ENCODE data around the gene IGFBP1. TPM values are rescaled to one million over a fixed set of nuclear protein-coding genes. Genes with fewer than 3 reads are reported as not detected.

The IGFBP1 gene
- total RNA-seq, 2 donors from 2014 or later, result not detected

GRCh38 chr7:45894665-45895062 lies 6.4 kb downstream of the IGFBP1 start:
- intact Hi-C loops (cut with DNase I), result no loop called here
- H3K9me3 ChIP-seq, result no peaks in the 10 kb centered on the region
- H3K27ac ChIP-seq, result no peak overlapping the region
- H3K4me3 ChIP-seq, result no peak overlapping the region
- no peaks in the 10 kb centered on the region for H3K36me3 ChIP-seq
- TF ChIP-seq POLR2AphosphoS5 (IDR thresholded peaks at IDR 0.05) (no peak), POLR2A (IDR thresholded peaks at IDR 0.05) (no peak)
- TF ChIP-seq, protein P1, sequence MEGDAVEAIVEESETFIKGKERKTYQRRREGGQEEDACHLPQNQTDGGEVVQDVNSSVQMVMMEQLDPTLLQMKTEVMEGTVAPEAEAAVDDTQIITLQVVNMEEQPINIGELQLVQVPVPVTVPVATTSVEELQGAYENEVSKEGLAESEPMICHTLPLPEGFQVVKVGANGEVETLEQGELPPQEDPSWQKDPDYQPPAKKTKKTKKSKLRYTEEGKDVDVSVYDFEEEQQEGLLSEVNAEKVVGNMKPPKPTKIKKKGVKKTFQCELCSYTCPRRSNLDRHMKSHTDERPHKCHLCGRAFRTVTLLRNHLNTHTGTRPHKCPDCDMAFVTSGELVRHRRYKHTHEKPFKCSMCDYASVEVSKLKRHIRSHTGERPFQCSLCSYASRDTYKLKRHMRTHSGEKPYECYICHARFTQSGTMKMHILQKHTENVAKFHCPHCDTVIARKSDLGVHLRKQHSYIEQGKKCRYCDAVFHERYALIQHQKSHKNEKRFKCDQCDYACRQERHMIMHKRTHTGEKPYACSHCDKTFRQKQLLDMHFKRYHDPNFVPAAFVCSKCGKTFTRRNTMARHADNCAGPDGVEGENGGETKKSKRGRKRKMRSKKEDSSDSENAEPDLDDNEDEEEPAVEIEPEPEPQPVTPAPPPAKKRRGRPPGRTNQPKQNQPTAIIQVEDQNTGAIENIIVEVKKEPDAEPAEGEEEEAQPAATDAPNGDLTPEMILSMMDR (IDR thresholded peaks at IDR 0.05), result no peak
- no peak for DNase-seq (ENCODE audit: low spot score)
- H3K4me1 ChIP-seq (replicated peaks), result no peaks in the 10 kb centered on the region
- no peaks in the 10 kb centered on the region for H3K27me3 ChIP-seq (replicated peaks; ENCODE audit: insufficient read depth)

DNA sequence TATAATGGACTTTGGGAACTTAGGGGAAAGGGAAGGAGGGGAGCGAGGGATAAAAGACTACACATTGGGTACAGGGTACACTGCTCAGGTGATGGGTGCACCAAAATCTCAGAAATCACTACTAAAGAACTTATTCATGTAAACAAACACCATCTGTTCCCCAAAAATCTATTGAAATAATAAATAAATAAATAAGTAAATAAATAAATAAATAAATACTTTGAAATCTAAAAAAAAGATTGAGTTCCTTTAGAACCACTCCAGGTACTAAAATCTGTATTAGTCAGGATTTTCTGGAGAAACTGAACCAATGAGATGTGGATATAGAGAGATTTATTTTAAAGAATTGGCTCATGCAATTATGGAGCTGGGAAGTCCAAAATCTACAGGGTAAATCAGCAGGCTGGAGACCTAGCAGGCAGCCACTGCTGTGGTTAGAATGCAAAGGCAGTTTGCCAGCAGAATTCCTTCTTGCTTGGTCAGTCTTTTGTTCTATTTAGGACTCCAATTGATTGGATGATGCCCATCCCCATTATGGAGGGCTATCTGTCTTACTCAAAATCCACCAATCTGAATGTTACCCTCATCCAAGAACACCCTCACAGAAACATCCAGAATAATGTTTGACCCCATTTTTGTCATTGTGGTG lies 8.9 kb downstream of the IGFBP1 start:
- no peak overlapping the region for H3K4me3 ChIP-seq
- H3K27ac ChIP-seq, result no peak overlapping the region
- no peaks in the 10 kb centered on the region for H3K9me3 ChIP-seq
- intact Hi-C loops (cut with DNase I), result no loop called here
- no peaks in the 10 kb centered on the region for H3K4me1 ChIP-seq (replicated peaks)
- WGBS, result 88% methylated on average over 1 of the region's 1 CpG
- no peaks in the 10 kb centered on the region for H3K27me3 ChIP-seq (replicated peaks; ENCODE audit: insufficient read depth)
- DNase-seq (ENCODE audit: low spot score), result no peak
- no peaks in the 10 kb centered on the region for H3K36me3 ChIP-seq
- TF ChIP-seq, protein P1 (IDR thresholded peaks at IDR 0.05), result no peak
- TF ChIP-seq POLR2AphosphoS5 (IDR thresholded peaks at IDR 0.05), result no peak
- TF ChIP-seq POLR2A (IDR thresholded peaks at IDR 0.05), result no peak

DNA sequence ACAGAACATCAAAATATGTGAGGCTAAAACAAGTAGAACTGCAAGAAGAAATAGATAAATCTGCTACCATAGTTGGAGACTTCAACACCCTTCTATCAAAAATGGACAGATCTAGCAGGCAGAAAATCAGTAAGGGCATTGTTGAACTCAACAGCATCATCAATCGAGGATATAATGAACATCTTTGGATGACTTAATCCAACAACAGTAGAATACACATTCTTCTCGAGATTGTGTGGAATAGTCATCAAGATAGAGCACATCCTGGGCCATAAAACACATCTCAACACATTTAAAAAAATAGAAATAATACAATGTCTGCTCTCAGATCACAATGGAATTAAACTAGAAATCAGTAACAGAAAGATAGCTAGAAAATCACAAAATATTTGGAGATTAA lies 9.9 kb downstream of the IGFBP1 start:
- intact Hi-C loops (cut with DNase I), result no loop called here
- Histone ChIP-seq H3K27me3 (replicated peaks; ENCODE audit: insufficient read depth) (no peaks in the 10 kb centered on the region), H3K4me3 (no peak overlapping the region), H3K27ac (no peak overlapping the region), H3K4me1 (replicated peaks) (no peaks in the 10 kb centered on the region), H3K9me3 (no peaks in the 10 kb centered on the region), H3K36me3 (no peaks in the 10 kb centered on the region)
- TF ChIP-seq, protein P1 (IDR thresholded peaks at IDR 0.05), result no peak
- no peak for TF ChIP-seq POLR2AphosphoS5 (IDR thresholded peaks at IDR 0.05)
- WGBS, result 78% methylated on average over 2 of the region's 2 CpGs
- no peak for DNase-seq (ENCODE audit: low spot score)

DNA sequence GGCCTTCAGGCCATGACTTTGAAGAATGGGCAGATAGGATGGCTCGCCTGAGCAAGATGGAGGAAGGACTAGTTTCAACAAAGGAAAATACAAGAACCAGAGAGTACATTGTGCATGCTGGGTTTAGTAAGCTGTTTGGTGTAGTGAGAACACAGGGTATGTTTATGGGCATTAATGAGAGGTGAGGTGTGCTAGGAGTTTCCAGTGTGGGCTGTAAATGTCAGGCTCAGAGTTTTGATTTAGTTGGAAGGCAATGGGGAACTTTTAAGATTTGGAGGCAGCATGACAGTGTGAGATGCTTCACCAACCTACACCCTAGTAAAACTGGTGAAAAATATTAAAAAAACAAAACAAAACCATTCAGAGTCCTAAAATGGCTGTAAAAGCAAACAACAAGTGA lies 13.3 kb downstream of the IGFBP1 start:
- intact Hi-C loops (cut with DNase I), result no loop called here
- no peaks in the 10 kb centered on the region for H3K4me1 ChIP-seq (replicated peaks)
- WGBS, result 80% methylated on average over 1 of the region's 1 CpG

DNA sequence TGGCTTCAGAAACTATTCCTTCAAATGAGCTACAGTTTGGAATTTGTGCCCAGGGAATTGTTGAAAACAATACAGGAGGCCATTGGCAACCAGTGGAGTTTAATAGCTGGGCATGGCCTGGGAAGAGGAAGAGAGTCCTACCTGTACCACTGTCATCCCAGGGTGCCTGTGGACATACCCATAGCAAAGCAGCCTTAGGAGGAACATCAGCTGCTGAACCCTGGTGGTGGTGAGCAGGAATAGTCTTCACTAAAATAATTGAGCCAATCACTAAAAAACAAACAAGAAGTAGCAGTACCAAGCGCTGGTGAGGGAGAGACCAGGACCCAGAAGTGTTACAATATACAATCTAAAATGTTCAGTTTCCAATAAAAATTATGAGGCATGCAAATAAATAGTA lies 14.5 kb downstream of the IGFBP1 start:
- TF ChIP-seq POLR2AphosphoS5 (IDR thresholded peaks at IDR 0.05) (no peak), POLR2A (IDR thresholded peaks at IDR 0.05) (no peak)
- TF ChIP-seq, protein P1 (IDR thresholded peaks at IDR 0.05), result no peak

More for the DNA sequence above, 13.3 kb downstream of the IGFBP1 start:
- Histone ChIP-seq H3K27me3 (replicated peaks; ENCODE audit: insufficient read depth) (no peaks in the 10 kb centered on the region), H3K4me3 (no peak overlapping the region), H3K27ac (no peak overlapping the region), H3K9me3 (no peaks in the 10 kb centered on the region), H3K36me3 (no peaks in the 10 kb centered on the region)
- TF ChIP-seq POLR2A (IDR thresholded peaks at IDR 0.05), result no peak
- TF ChIP-seq, protein P1 (IDR thresholded peaks at IDR 0.05), result no peak
- TF ChIP-seq POLR2AphosphoS5 (IDR thresholded peaks at IDR 0.05), result no peak
- no peak for DNase-seq (ENCODE audit: low spot score)

More for the DNA sequence above, 14.5 kb downstream of the IGFBP1 start:
- DNase-seq (ENCODE audit: low spot score), result no peak
- Histone ChIP-seq H3K4me3 (no peak overlapping the region), H3K27me3 (replicated peaks; ENCODE audit: insufficient read depth) (no peaks in the 10 kb centered on the region), H3K36me3 (no peaks in the 10 kb centered on the region), H3K27ac (no peak overlapping the region), H3K4me1 (replicated peaks) (no peaks in the 10 kb centered on the region), H3K9me3 (no peaks in the 10 kb centered on the region)
- WGBS, result 87% methylated on average over 1 of the region's 1 CpG
- intact Hi-C loops (cut with DNase I), result no loop called here

Data from prostate gland (tissue), 2 donors.